Activated B cell treated with CpG ODN at 0.5 μM for 24 hours (primary cell): ENCODE measurements around the gene BICD1. TPM values are rescaled to one million over a fixed set of nuclear protein-coding genes. Genes with fewer than 3 reads are reported as not detected.

Experiments
- ATAC-seq: fragments of 200-7000 bp; cut with Tn5 transposase; one replicate; pipeline ENCODE4 v1.10.0; 2021; ENCODE audit warnings: low read depth, mild to moderate bottlenecking, moderate library complexity
- CTCF ChIA-PET: fragments of 350-600 bp; sonication (Branson Sonifier 250); formaldehyde crosslinking; loops from one replicate; lab custom pipeline; 2021; ENCODE audit warnings: antibody characterized with exemption; lab: Charles Lee
- POLR2A ChIA-PET: fragments of 350-600 bp; sonication (Branson Sonifier 250); formaldehyde crosslinking; loops from one replicate; lab custom pipeline; 2021; ENCODE audit warnings: antibody characterized with exemption; lab: Charles Lee
- DNase-seq: peaks from one replicate; pipeline ENCODE4 v3.0.0; 2022
- H3K27ac Mint-ChIP-seq: one replicate; pipeline ENCODE4 v1.8.0; 2020; ENCODE audit warnings: mixed read lengths
- H3K27me3 Mint-ChIP-seq: one replicate; pipeline ENCODE4 v1.8.0; 2021; ENCODE audit warnings: mixed read lengths
- H3K36me3 Mint-ChIP-seq: one replicate; pipeline ENCODE4 v1.8.0; 2021; ENCODE audit warnings: low read depth, mixed read lengths
- H3K4me1 Mint-ChIP-seq: one replicate; pipeline ENCODE4 v1.8.0; 2021; ENCODE audit warnings: mixed read lengths
- H3K4me3 Mint-ChIP-seq: one replicate; pipeline ENCODE4 v1.8.0; 2020; ENCODE audit warnings: mild to moderate bottlenecking, mixed read lengths
- H3K9me3 Mint-ChIP-seq: one replicate; pipeline ENCODE4 v1.8.0; 2020; ENCODE audit warnings: mixed read lengths
- CTCF ChIP-seq: fragments of 200-600 bp; IDR thresholded peaks from one replicate; pipeline ENCODE4 v1.8.0; 2022; ENCODE audit warnings: antibody characterized with exemption, mild to moderate bottlenecking
- intact Hi-C: fragments of 100-400 bp; cut with micrococcal nuclease; formaldehyde crosslinking; loops from one replicate; pipeline ENCODE4 v1.15.1; 2024
- total RNA-seq: library from RNA; stranded (reverse); gene quantifications from 2 replicates; pipeline ENCODE4 v1.2.3, GENCODE V29; 2022

BICD1 gene
- 55.5 and 67.6 TPM in 2 replicates for total RNA-seq

GRCh38 chr12:32106517-32107358 lies at the start of gene BICD1:
Gene BICD1 (plus strand): TSS chr12:32106847. CDS start chr12:32107332, 485 bp downstream.
- Mint-ChIP-seq H3K27me3 (no peaks in the 10 kb centered on the region), H3K4me1 (peaks cover 28% of the 10 kb centered on the region), H3K27ac (peak within 1 kb of the TSS; percentile 95), H3K9me3 (no peaks in the 10 kb centered on the region), H3K4me3 (peak within 1 kb of the TSS; percentile 95), H3K36me3 (peaks cover 17% of the 10 kb centered on the region)
- DNase-seq: peak; percentile 69
- CTCF ChIA-PET: interaction anchor here (0.6 to 2.2 kb wide), 6 partner anchors 12 to 454 kb away, joined by 3 to 8 read pairs (median 4); no protein-coding TSS in a partner anchor
- intact Hi-C loops: loop anchor here (1.0 to 5.0 kb wide), 6 partner anchors 28 to 447 kb away; partner anchors contain the start of gene ETFBKMT
- TF ChIP-seq CTCF: no peak
- peak; percentile 78 for ATAC-seq
- POLR2A ChIA-PET: interaction anchor here (0.8 to 2.8 kb wide), 21 partner anchors 14 to 449 kb away, joined by 3 to 39 read pairs (median 4); partner anchors contain the start of gene RESF1

GRCh38 chr12:32061033-32061432 lies 45.6 kb upstream of the BICD1 start:
- Mint-ChIP-seq H3K4me1 (peaks cover 14% of the 10 kb centered on the region), H3K27me3 (no peaks in the 10 kb centered on the region), H3K36me3 (no peaks in the 10 kb centered on the region), H3K27ac (no peak overlapping the region), H3K4me3 (no peak overlapping the region), H3K9me3 (no peaks in the 10 kb centered on the region)
- DNase-seq (no peak), ATAC-seq (no peak)
- no peak for TF ChIP-seq CTCF
- CTCF ChIA-PET: interaction anchor here (0.6 to 3.0 kb wide), 15 partner anchors 10 to 408 kb away, joined by 3 to 20 read pairs (median 4); no protein-coding TSS in a partner anchor
- intact Hi-C loops: loop anchor here (5.0 kb wide), 1 partner anchor 46 kb away; the partner anchor contains the start of gene BICD1
- POLR2A ChIA-PET: interaction anchor here (0.5 to 1.6 kb wide), 11 partner anchors 8 to 657 kb away, joined by 3 to 7 read pairs (median 3); no protein-coding TSS in a partner anchor

GRCh38 chr12:32062881-32063280 lies 43.8 kb upstream of the BICD1 start:
- Mint-ChIP-seq H3K4me1 (peaks cover 14% of the 10 kb centered on the region), H3K4me3 (no peak overlapping the region), H3K27ac (no peak overlapping the region), H3K36me3 (no peaks in the 10 kb centered on the region), H3K9me3 (no peaks in the 10 kb centered on the region), H3K27me3 (no peaks in the 10 kb centered on the region)
- no peak for ATAC-seq
- CTCF ChIA-PET: interaction anchor here (0.6 to 0.7 kb wide), 3 partner anchors 240 to 410 kb away, joined by 3 read pairs; partner anchors contain the start of gene ETFBKMT
- POLR2A ChIA-PET: interaction anchor here (0.7 to 1.1 kb wide), 2 partner anchors 76 to 168 kb away, joined by 3 to 6 read pairs; no protein-coding TSS in a partner anchor
- intact Hi-C loops: loop anchor here (5.0 kb wide), 1 partner anchor 44 kb away; the partner anchor contains the start of gene BICD1
- no peak for TF ChIP-seq CTCF
- no peak for DNase-seq

DNA sequence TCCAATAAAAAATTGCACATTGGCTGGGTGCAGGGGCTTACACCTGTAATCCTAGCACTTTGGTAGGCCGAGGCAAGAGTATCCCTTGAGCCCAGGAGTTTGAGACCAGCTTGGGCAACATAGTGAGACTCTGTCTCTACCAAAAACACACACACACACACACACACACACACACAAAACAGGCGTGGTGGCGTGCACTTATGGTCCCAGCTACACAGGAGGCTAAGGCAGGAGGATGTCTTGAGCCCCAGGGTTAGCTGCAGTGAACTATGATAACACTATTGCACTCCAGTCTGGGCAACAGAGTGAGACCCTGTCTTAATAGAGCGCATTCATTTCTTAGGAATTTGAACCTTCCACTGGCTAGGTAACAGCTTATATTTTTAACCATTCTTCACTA lies 42.9 kb upstream of the BICD1 start:
- no peak for ATAC-seq
- intact Hi-C loops: loop anchor here (5.0 kb wide), 1 partner anchor 44 kb away; the partner anchor contains the start of gene BICD1
- peaks cover 14% of the 10 kb centered on the region for H3K4me1 Mint-ChIP-seq
- H3K36me3 Mint-ChIP-seq: no peaks in the 10 kb centered on the region
- no peak overlapping the region for H3K4me3 Mint-ChIP-seq
- CTCF ChIA-PET: interaction anchor here (0.9 kb wide), 1 partner anchor 21 kb away, joined by 3 read pairs; no protein-coding TSS in a partner anchor
- H3K27ac Mint-ChIP-seq: no peak overlapping the region
- DNase-seq: no peak
- no peaks in the 10 kb centered on the region for H3K27me3 Mint-ChIP-seq
- POLR2A ChIA-PET: interaction anchor here (1.1 kb wide), 1 partner anchor 75 kb away, joined by 3 read pairs; no protein-coding TSS in a partner anchor
- no peaks in the 10 kb centered on the region for H3K9me3 Mint-ChIP-seq
- no peak for TF ChIP-seq CTCF
